Cerebellar cortex (tissue), 1 donor: ENCODE measurements around the gene GAA.

Source experiments
- DNase-seq: peaks from one replicate; pipeline ENCODE4 v3.0.0-alpha.2; 2015; ENCODE audit warnings: low spot score

The GAA gene

GRCh38 chr17:80101011-80101945 is at the start of gene GAA:
TSS of gene GAA (plus strand) at chr17:80101581. CDS start at chr17:80104587, 3,006 bp downstream.
- peak; percentile 62 for DNase-seq

GRCh38 chr17:80051681-80052080 is 49.7 kb upstream of the GAA start:
- no peak for DNase-seq

- DNase-seq: no peak
Observed at GRCh38 chr17:80053102-80053501, 48.3 kb upstream of the GAA start.

- no peak for DNase-seq
Observed at GRCh38 chr17:80055597-80055996, 45.8 kb upstream of the GAA start.

- no peak for DNase-seq
Observed at GRCh38 chr17:80058311-80058955, 42.9 kb upstream of the GAA start.

- DNase-seq: no peak
Observed at GRCh38 chr17:80060644-80061043, 40.7 kb upstream of the GAA start.

GRCh38 chr17:80061421-80061820 is 40.0 kb upstream of the GAA start:
- no peak for DNase-seq

- DNase-seq: no peak
Observed at GRCh38 chr17:80063830-80064585, 37.4 kb upstream of the GAA start.

GRCh38 chr17:80064696-80065095 is 36.7 kb upstream of the GAA start:
- no peak for DNase-seq

- no peak for DNase-seq
Observed at GRCh38 chr17:80065478-80066170, 35.8 kb upstream of the GAA start.

GRCh38 chr17:80067393-80067986 is 33.9 kb upstream of the GAA start:
- DNase-seq: no peak

- no peak for DNase-seq
Observed at GRCh38 chr17:80068301-80069222, 32.8 kb upstream of the GAA start.

GRCh38 chr17:80070375-80071115 is 30.8 kb upstream of the GAA start:
- DNase-seq: no peak

GRCh38 chr17:80071116-80071841 is 30.1 kb upstream of the GAA start:
- peak; percentile 61 for DNase-seq

GRCh38 chr17:80072410-80072809 is 29.0 kb upstream of the GAA start:
- DNase-seq: no peak

- no peak for DNase-seq
Observed at GRCh38 chr17:80080081-80080480, 21.3 kb upstream of the GAA start.

- no peak for DNase-seq
Observed at GRCh38 chr17:80081596-80081995, 19.8 kb upstream of the GAA start.

GRCh38 chr17:80082403-80083135 is 18.8 kb upstream of the GAA start:
- DNase-seq: peak; percentile 71
